ENCODE measurements around the gene TMEM121B. TPM values are rescaled to one million over a fixed set of nuclear protein-coding genes. Genes with fewer than 3 reads are reported as not detected.

TMEM121B gene
- total RNA-seq, 1 donor from 2014 or later, result 0.48 TPM

GRCh38 chr22:17131686-17132085 lies 10.5 kb upstream of the TMEM121B start:
- Mint-ChIP-seq H3K27ac (ENCODE audit: unreplicated experiment) (no peak overlapping the region), H3K36me3 (ENCODE audit: unreplicated experiment) (no peaks in the 10 kb centered on the region), H3K4me1 (ENCODE audit: unreplicated experiment) (no peaks in the 10 kb centered on the region), H3K27me3 (ENCODE audit: unreplicated experiment) (no peaks in the 10 kb centered on the region), H3K4me3 (ENCODE audit: unreplicated experiment) (no peak overlapping the region), H3K9me3 (ENCODE audit: unreplicated experiment) (no peaks in the 10 kb centered on the region)
- no peak for DNase-seq (ENCODE audit: extremely low spot score, unreplicated experiment)
- TF ChIP-seq CTCF (IDR thresholded peaks at IDR 0.05), result no peak

DNA sequence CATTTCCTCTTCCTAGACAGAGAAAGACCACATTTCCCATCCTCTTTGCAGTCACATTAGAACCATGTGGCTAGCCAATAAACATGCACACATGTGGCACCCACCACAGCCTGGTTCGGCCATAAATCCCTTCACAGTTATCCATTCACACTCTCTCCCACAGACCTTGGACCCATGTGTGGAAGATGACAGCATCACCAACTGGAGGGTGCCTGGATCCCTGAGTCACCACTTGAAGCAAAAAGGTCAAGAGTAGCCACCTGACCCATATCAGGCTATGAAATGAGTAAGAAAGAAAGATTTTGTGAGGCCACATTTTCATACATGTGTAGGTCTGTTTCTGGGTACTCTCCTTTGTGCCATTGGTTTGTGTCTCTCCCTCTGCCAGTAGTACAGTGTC lies 9.0 kb upstream of the TMEM121B start:
- no peak for TF ChIP-seq CTCF (IDR thresholded peaks at IDR 0.05)
- Mint-ChIP-seq H3K27ac (ENCODE audit: unreplicated experiment) (no peak overlapping the region), H3K27me3 (ENCODE audit: unreplicated experiment) (no peaks in the 10 kb centered on the region), H3K4me3 (ENCODE audit: unreplicated experiment) (no peak overlapping the region), H3K4me1 (ENCODE audit: unreplicated experiment) (no peaks in the 10 kb centered on the region), H3K9me3 (ENCODE audit: unreplicated experiment) (no peaks in the 10 kb centered on the region), H3K36me3 (ENCODE audit: unreplicated experiment) (no peaks in the 10 kb centered on the region)
- DNase-seq (ENCODE audit: extremely low spot score, unreplicated experiment), result no peak

DNA sequence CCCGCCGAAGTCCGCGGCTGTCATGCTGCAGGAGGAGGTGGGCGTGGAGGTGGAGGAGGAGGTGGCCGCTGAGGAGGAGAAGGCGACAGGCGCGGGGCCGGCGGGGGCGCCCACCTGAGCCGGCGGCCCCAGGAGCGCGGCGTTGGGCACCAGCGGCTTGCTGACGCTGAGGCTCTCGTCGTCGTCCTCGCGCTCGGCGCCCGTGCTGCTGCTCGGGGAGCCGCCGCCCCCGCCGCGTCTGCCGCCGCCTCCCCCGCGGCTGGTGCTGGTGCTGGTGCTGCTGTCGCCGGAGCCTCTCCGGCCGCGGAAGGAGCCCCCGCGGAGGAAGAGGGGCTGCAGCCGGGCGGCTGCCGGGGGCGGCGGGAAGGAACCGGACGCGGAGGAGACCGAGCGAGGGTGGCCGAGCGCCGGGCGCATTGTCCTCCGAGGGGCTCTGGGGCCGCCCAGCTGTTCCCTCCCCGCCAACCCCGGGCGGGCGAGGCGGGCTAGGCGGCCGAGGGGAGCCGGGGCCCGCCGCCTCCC lies 388 bp downstream of the TMEM121B start:
- Mint-ChIP-seq H3K9me3 (ENCODE audit: unreplicated experiment) (no peaks in the 10 kb centered on the region), H3K27ac (ENCODE audit: unreplicated experiment) (no peak overlapping the region), H3K4me3 (ENCODE audit: unreplicated experiment) (no peak overlapping the region), H3K4me1 (ENCODE audit: unreplicated experiment) (peaks cover 5% of the 10 kb centered on the region), H3K27me3 (ENCODE audit: unreplicated experiment) (peaks cover 26% of the 10 kb centered on the region), H3K36me3 (ENCODE audit: unreplicated experiment) (no peaks in the 10 kb centered on the region)
- no peak for DNase-seq (ENCODE audit: extremely low spot score, unreplicated experiment)
- TF ChIP-seq CTCF (IDR thresholded peaks at IDR 0.05), result no peak

DNA sequence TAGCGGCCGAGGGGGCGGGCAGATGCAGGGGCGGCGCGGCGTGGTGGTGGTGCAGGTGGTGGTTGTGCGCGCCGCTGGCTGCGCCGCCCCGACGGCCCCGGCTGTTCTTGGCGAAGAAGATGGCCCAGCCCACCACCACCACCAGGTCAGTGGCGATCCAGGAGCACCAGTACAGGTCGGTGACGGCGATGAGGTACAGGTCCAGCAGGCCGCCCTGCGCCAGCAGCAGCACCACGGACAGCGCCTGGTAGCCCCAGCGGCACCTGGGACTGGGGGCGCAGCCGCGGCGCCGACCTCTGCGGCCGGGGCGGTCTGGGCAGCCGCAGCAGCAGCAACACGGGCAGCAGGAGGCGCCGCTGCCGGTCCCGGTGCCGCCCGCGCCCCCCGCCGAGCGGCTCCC lies 879 bp downstream of the TMEM121B start:
- H3K9me3 Mint-ChIP-seq (ENCODE audit: unreplicated experiment), result no peaks in the 10 kb centered on the region
- no peak for TF ChIP-seq CTCF (IDR thresholded peaks at IDR 0.05)
- no peaks in the 10 kb centered on the region for H3K36me3 Mint-ChIP-seq (ENCODE audit: unreplicated experiment)
- no peak overlapping the region for H3K4me3 Mint-ChIP-seq (ENCODE audit: unreplicated experiment)
- DNase-seq (ENCODE audit: extremely low spot score, unreplicated experiment), result peak; percentile 88
- H3K27me3 Mint-ChIP-seq (ENCODE audit: unreplicated experiment), result peaks cover 26% of the 10 kb centered on the region
- no peak overlapping the region for H3K27ac Mint-ChIP-seq (ENCODE audit: unreplicated experiment)
- peaks cover 5% of the 10 kb centered on the region for H3K4me1 Mint-ChIP-seq (ENCODE audit: unreplicated experiment)

DNA sequence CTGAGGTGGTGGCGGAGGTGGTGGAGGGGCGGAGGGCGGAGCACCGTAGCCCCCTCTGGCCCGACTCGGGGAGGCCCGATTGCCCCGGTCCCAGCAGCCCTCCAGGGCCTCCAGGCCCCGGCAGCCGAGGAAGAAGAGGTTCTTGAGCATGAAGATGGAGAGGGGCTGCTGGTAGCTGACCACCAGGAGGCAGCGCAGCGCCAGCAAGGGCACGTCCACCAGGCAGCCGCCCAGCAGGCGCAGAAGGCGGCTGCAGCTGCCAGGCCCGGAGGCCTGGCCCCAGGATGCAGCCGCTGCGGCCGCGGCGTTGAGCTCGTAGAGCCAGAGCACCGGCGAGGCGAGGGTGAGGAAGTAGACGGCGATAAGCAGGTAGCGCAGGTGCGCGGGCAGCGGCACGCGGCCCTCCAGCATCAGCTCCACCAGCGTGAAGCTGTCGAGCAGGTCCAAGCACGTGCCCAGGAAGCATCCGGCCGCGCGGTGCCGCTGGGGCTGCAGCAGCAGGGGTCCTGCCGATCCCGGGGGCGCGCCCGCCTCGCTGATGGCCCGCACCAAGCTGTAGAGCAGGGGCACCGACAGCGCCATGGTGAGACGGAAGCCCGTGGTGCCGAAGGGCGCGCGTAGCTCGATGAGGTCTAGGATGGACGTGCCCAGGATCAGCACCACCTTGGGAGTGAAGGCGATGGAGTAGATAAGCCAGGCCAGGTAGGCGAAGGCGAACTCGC lies 1.5 kb downstream of the TMEM121B start:
- DNase-seq (ENCODE audit: extremely low spot score, unreplicated experiment), result no peak
- H3K36me3 Mint-ChIP-seq (ENCODE audit: unreplicated experiment), result no peaks in the 10 kb centered on the region

More for the DNA sequence above, 1.5 kb downstream of the TMEM121B start:
- peak overlapping the region; percentile 35 for H3K4me3 Mint-ChIP-seq (ENCODE audit: unreplicated experiment)
- H3K9me3 Mint-ChIP-seq (ENCODE audit: unreplicated experiment), result no peaks in the 10 kb centered on the region
- peaks cover 26% of the 10 kb centered on the region for H3K27me3 Mint-ChIP-seq (ENCODE audit: unreplicated experiment)
- TF ChIP-seq CTCF (IDR thresholded peaks at IDR 0.05), result no peak
- no peak overlapping the region for H3K27ac Mint-ChIP-seq (ENCODE audit: unreplicated experiment)
- H3K4me1 Mint-ChIP-seq (ENCODE audit: unreplicated experiment), result peaks cover 5% of the 10 kb centered on the region
